Renal cortex interstitium (tissue), 11 donors: ENCODE data around the gene TMEM254. TPM values are rescaled to one million over a fixed set of nuclear protein-coding genes. Genes with fewer than 3 reads are reported as not detected.
"Not testable (repeated sequence)": the region's sequence is repeated elsewhere in the genome, so short reads cannot be mapped to it uniquely, and the experiment has no call there.

Source experiments
- DNase-seq, 11 donors: peaks; one replicate each; pipeline ENCODE4 v3.0.0-alpha.2; 2013; ENCODE audit warnings: low read depth in 9 of 11, low spot score in 4 of 11; ENCODE audit errors: extremely low read depth in 1 of 11
- polyA plus RNA-seq, 3 donors: library from polyadenylated mRNA; unstranded; fragments of 120-200 nt; gene quantifications; one replicate each; pipeline ENCODE4 v1.2.1, GENCODE V29; 2013; ENCODE audit not compliant: insufficient read length in 3 of 3

TMEM254 gene
- polyA plus RNA-seq, 3 donors, result 51.3 to 63.5 (median 60.1) TPM

DNA sequence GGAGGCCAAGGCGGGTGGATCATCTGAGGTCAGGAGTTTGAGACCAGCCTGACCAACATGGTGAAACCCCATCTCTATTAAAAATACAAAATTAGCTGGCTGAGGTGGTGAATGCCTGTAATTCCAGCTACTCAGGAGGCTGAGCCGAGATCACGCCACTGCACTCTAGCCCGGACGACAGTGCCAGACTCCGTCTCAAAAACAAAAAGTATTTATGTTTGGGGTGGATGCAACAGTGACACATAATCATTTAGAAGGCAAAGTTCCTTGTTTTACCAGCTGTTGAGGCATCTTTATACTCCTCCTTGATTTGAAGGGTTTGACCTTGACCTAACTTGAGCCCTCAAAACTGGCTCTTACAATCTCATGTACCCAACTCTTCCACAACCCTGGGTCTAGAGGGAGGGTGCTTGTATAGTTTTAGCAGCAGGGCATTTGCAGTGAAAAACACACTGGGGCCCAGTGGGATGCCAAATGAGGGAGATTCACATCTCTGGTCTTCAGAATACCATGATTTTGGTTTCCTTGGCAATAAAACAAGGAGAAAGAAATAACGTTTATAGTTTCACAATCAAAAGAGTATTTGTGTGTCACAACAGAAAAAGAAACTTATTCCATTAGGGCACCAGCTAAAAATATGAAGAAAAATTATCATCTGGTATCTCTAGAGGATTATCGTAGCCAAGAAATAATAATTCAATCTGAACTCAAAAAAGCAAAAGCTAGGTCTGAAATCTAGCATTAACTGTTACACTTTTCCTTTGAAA is 14.2 kb upstream of the TMEM254 start:
- DNase-seq, result no peak

DNA sequence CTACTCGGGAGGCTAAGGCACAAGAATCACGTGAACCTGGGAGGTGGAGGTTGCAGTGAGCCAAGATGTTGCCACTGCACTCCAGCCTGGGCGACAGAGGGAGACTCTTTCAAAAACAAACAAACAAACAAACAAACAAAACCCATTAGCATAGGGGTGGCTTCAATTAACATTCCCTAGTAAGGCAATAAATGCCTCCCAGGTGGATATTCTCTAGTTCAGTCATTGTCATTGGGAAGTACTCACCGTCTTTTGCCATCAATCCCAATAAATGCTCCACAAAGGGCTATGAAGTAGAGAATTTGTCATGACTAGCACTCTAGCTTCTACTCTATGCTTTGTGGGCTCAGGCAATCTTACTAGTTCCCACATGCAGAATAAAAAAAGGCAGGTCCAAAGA is 11.7 kb upstream of the TMEM254 start:
- no peak for DNase-seq

DNA sequence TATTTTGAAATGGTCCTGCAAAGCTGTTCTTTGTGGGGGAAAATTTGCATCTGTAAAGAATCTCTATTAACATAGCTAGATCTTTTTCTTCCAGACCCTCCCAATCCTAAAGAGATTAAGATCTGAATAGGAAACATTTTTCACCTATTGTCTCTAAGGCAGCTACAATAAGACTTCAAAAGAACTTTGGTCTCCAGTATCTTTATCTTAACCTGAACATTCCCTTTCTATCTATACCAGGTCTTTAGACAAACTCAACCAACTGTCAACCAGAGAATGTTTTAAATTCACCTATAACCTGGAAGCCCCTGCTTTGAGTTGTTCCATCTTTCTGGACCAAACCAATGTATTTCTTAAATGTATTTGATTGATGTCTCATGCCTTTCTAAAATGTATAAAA is 10.6 kb upstream of the TMEM254 start:
- not testable (repeated sequence) for DNase-seq

DNA sequence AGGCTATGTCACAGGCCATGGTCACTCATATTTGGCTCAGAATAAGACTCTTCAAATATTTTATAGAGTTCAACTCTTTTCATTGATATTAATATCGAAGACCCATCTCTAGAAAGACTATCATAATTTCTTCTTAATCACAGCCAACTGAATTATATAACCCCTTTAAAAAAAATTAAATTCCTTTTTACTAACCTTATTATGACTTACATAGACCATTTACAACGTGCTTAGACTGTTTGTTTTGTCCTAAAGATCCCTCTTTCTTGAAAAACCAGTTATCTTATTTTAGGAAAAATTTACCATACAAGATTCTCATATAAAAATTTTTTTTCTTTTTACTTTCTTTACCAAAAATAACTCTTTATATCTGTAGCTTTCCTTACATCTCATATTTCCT is 10.2 kb upstream of the TMEM254 start:
- no peak for DNase-seq

DNA sequence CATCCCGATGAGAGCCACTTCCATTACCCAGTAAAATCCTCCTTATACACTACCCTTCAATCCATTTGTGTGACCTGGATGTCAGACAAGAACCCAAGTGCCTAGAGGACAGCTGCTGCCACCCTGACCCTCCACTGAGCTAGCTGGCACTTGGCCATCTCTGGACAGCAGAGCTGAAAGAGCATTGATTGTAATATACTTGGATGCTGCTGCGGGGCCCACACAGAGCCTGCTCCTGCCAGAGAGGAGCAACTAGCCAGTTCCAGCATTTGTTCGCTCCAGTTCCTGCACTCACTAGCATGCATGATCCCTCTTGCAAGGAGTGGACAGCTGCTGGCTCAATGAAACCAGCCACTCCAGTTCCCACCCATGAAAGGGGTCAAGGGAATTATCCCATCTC is 8.4 kb upstream of the TMEM254 start:
- DNase-seq, result no peak

DNA sequence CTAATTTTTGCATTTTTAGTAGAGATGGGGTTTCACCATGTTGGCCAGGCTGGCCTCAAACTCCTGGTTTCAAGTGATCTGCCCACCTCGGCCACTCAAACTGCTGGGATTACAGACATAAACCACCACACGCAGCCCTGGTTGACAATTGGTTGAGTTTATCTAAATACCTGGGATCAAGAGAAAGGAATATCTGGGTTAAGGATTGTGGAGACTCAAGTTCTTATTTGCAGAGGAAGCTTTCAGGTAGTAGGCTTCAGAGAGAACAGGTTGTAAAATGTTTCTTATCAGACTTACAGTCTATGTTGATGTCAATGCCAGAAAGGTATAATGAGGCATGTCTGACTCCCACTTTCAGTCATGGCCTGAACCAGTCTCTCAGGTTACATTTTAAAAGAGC is 5.9 kb upstream of the TMEM254 start:
- DNase-seq, result no peak

DNA sequence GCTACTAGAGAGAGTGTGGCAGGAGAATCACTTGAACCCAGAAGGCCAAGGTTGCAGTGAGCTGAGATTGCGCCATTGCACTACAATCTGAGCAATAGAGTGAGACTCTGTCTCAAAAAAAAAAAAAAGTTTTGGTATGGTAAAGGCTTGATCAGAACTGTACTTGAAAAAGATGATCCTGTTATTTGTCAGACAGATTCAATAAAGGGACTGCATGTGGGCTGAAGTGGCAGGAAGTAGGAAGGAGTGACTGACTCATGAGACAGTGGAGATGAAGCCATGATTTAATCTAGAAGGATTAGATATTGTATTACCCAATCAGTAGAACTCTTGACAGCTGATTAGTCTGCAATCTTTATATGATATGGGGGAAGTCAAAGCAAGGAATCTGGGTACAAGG is 2.7 kb upstream of the TMEM254 start:
- no peak for DNase-seq

DNA sequence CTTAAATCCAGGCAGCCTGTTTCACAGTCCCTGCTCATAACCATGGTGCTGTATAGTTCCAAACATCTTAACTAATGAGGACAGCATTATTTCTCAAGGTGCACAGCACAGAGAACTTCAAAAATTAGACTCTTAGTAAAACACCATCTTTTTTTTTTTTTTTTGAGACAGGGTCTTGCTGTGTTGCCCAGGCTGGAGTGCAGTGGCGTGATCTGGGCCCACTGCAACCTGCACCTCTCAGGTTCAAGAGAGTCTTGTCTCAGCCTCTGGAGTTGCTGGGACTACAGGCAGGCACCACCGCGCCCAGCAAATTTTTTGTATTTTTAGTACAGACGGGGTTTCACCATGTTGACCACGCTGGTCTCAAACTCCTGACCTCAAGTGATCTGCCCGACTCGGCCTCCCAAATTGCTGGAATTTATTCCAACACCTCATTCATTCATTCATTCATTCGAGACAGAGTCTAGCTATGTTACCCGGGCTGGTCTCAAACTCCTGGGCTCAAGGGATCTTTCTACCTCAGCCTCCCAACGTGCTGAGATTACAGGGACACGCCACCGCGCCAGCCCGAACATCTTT is 507 bp upstream of the TMEM254 start:
- DNase-seq, result no peak

DNA sequence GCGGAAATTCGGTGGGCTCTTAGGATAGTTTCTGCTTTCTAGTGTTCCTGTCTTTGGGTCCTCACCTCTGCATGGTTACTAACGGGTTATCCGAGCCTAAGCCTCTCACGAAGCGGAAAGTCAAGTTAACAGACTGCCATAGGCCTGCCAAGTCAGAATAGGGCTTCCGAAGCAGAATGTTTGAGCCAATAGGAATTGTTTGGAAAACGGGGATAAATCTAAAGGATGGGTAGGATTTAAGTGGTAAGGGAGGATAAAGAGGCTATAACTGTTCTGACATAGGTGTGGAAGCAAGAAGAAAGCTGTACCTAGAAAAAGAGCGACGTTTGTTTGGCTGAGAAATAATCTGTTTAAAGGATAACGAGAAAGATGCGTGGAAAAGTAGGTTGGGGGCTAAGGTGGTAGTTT is 851 bp downstream of the TMEM254 start:
- DNase-seq, result no peak

DNA sequence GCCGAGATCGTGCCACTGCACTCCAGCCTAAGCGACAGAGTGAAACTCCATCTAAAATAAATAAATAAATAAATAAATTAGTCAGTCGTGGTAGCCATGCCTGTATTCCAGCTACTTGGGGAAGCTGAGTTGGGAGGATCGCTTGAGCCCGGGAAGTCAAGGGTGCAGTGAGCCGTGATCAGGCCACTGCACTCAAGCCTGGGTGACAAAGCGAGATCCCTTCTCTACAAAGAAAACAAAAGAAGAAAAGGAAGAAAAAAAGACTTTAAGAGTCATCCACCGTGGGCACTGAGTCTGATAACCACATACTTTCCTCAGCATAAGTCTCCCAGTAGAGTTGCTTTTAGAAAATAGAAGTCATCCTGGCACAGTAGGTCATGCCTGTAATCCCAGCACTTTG is 2.6 kb downstream of the TMEM254 start:
- no peak for DNase-seq

DNA sequence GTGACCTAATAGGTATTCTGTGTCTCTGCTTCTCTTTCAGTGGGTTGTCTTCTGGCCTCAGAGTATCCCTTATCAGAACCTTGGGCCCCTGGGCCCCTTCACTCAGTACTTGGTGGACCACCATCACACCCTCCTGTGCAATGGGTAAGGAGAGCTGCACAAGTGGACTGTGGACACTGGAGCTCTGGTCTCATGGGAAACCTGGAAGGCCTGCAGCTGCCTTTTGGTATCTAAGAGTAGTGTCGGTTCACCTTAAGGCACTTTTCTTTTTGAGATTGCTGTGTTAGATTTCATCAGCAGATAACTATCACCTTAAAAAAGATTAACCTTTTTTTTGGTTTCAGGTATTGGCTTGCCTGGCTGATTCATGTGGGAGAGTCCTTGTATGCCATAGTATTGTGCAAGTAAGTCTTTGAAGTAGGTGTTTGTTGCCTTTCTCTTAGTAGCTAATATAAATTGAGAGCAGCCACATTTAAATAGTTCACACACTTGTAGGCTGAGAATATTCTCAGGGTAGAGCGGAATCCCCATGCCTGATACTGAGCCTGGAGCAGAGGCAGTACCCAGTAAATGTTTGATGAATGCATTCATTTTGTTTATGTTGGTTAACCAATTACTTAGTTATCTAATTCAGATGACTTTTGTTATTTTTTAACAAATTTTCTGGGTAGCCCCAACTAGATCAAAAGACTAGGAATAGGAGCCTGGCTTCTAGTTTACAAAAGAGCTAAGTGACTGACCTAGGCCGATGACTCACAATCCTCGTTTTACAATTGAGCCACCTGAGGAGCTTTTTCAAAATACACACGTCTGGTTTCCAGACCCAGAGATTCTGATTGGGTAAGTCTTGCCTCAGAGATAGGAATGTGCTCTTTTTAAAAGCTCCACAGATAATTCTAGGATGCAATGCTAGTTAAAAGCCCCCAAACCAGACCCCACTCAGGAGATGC is 3.6 kb downstream of the TMEM254 start:
- no peak for DNase-seq

DNA sequence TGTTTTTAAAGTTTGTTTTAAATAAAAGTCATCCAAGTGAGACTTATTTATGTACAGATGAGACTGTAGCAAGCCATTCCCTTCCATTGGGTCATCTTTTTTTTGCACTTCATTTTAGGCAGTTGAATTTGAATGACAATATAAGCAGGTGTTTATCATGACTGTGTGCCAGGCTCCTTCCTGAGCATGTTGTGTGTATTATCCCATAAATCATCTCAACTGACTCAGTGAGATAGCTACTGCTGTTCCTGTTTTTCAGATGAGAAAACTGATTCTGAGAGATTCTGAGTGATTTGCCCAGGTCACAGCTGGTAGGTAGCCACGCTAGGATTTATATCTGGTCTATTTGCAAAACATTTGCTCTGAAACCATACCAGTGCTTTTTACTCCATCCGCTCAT is 11.7 kb downstream of the TMEM254 start:
- DNase-seq, result no peak

DNA sequence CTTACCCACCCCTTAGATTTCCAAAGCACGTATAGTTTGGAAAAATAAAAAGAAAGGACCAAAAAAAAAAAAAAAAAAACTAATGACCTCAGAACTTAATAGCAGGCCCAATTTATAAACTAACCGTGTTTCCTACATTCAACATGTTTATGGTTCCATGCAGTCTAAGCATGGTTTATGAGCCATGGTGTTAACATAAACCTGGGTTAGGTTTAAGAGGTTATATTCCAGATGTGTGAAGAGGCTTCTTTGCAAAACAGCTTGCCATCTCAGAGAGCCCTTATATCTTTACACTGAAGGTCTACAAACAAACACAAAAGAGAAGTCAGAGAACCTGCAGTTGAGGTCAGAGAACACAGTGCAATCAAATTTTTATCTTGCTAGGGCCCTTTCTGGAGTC is 15.8 kb downstream of the TMEM254 start:
- DNase-seq, result no peak

DNA sequence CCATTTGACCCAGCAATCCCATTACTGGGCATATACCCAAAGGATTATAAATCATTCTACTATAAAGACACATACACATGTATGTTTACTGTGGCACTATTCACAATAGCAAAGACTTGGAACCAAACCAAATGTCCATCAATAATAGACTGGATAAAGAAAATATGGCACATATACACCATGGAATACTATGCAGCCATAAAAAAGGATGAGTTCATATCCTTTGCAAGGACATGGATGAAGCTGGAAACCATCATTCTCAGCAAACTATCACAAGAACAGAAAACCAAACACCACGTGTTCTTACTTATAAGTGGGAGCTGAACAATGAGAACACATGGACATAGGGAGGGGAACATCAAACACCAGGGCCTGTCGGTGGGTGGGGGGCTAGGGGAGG is 19.8 kb downstream of the TMEM254 start:
- not testable (repeated sequence) for DNase-seq

DNA sequence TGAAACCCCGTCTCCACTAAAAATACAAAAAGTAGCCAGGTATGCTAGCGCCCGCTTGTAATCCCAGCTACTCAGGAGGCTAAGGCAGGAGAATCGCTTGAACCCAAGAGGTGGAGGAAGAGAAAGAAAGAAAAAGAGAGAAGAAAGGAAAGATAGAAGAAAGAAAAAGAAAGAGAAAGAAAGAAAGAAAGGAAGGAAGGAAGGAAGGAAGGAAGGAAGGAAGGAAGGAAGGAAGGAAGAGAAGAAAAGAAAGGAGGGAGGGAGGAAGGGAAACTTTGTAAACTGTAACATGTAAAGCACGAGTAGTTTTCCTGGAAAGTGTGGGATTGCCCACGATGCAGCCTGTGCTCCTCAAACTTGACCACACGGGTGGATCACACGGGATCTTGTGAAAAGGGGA is 20.8 kb downstream of the TMEM254 start:
- DNase-seq, result not testable (repeated sequence)

DNA sequence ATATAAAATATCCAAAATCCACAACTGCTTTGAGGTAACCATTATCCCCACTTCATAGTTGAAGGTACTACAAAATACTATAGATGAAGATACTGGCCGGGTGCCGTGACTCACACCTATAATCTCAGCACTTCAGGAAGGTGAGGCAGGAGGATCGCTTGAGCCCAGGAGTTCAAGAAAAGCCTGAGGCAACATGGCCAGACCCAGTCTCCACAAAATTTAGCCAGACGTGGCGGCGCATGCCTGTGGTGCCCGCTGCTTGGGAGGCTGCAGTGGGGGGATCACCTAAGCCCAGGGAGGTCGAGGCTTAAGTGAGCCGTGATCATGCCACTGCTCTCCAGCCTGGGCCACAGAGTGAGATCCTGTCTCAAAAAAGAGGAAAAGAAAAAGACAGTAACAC is 21.7 kb downstream of the TMEM254 start:
- DNase-seq, result no peak

DNA sequence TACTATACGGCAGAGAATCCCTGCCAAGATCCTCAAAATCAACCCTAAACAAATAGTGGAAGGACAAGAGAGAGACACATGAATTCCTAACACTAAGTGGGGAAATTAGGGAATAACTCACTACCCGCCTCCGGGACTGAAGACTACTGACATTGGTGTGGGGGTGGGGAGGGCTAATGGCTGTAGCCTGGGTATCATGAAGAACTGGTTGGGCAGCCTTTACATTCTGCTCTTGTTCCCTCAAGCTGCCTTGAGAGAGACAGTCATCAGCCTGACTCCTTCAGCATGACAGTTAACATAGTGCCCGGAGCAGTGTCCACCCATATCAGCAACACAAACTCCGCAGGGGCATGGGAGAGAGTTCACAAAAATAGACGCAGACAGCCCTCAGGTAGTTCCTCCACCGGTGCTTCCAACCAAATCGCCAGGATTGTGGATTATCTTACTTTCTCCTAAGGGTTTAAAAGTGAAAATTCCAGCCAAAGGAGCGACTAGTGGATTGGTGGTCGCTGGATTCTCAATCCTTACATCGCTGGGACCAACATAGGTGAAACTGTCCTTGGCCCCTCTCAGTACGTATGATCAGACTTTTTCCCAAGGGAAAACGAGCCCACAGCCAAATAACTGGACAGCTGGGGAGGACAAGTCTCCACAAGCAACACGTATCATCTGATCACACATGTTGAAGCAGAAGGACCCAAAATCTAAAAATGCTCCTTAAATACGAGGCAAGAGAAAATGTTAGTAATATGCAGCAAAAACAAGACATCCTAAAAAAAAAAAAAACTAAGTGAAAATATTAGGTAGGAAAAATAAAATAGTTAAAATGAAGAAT is 22.6 kb downstream of the TMEM254 start:
- no peak for DNase-seq

DNA sequence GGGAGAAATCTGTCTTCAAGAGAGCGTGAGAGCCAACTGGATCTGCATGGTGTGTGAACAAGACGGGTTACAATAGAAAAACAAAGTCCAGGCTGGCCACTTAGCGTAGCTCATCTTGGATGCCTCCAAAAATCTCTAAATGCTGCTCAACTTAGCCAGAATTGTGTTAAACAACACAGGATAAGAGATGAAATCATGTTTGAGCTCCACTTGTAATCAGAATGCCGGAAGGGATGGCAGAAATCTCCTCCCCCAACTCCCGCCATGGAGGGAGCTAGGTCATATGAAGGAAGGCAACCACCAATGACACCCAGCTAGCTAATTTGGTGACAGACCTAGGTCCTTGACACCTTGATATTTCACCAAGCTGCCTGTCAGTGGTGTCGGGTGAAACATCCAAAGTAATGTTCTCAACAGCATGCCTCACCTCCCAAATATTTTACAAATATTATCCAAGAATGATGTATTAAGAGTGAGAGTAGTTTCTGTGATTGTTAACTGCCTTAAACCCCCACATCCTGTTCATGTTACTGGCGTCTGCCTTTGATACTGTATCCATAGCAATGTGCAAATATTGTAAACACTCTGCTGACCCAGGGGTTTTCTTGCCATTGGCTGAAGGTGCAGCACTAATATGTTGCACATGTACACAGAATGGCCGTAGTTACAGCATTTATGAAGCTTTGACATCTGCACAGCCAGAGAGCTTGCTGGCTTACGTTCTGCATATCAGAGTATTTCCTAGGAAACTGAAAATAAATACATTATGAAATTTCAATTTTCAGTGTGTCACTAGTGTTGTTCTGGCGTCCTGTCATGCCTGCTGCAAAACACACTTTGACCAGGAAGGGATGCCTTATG is 25.8 kb downstream of the TMEM254 start:
- peak in 7 of 11 donors; percentile 27 to 61 (median 41) for DNase-seq
